ENCODE measurements around the gene CLEC18A. TPM values are rescaled to one million over a fixed set of nuclear protein-coding genes. Genes with fewer than 3 reads are reported as not detected.

The CLEC18A gene
- total RNA-seq, 1 experiment from 2014 or later = 3.6 TPM

DNA sequence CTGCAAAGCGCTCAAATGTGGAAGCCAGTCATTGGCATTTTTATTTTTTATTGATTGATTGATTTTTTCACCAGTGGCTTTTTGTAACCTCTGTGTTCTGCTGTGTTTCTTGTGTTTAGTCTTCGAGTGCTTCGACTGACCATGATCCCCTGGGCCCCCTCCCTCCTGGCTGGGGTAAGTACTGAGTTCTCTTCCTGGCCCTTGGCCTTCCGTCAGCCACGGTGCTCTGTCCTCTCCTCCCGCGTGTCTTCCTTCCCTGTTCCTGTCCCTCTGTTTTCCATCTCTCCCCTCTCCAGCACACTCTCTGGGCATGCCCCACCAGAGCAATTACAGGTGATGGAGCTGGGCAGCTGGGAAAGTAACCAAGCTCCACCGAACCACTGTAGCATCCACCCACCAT, 25.8 kb upstream of the CLEC18A start:
- Mint-ChIP-seq H3K36me3 (ENCODE audit: insufficient read depth, unreplicated experiment) (peaks cover 10% of the 10 kb centered on the region), H3K27ac (ENCODE audit: unreplicated experiment) (no peak overlapping the region), H3K4me1 (ENCODE audit: low read depth, unreplicated experiment) (no peaks in the 10 kb centered on the region), H3K27me3 (ENCODE audit: unreplicated experiment) (no peaks in the 10 kb centered on the region), H3K9me3 (ENCODE audit: low read depth, unreplicated experiment) (no peaks in the 10 kb centered on the region), H3K4me3 (ENCODE audit: low read depth, unreplicated experiment) (no peak overlapping the region)
- no TSS peak for BruUV-seq (replicated peaks)
- TF ChIP-seq, protein P1, sequence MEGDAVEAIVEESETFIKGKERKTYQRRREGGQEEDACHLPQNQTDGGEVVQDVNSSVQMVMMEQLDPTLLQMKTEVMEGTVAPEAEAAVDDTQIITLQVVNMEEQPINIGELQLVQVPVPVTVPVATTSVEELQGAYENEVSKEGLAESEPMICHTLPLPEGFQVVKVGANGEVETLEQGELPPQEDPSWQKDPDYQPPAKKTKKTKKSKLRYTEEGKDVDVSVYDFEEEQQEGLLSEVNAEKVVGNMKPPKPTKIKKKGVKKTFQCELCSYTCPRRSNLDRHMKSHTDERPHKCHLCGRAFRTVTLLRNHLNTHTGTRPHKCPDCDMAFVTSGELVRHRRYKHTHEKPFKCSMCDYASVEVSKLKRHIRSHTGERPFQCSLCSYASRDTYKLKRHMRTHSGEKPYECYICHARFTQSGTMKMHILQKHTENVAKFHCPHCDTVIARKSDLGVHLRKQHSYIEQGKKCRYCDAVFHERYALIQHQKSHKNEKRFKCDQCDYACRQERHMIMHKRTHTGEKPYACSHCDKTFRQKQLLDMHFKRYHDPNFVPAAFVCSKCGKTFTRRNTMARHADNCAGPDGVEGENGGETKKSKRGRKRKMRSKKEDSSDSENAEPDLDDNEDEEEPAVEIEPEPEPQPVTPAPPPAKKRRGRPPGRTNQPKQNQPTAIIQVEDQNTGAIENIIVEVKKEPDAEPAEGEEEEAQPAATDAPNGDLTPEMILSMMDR (IDR thresholded peaks at IDR 0.05; ENCODE audit: unreplicated experiment) = no peak
- no peak for DNase-seq
- intact Hi-C loops (cut with micrococcal nuclease; ENCODE audit: unreplicated experiment) = no loop called here
- CTCF ChIA-PET = no interaction called here

DNA sequence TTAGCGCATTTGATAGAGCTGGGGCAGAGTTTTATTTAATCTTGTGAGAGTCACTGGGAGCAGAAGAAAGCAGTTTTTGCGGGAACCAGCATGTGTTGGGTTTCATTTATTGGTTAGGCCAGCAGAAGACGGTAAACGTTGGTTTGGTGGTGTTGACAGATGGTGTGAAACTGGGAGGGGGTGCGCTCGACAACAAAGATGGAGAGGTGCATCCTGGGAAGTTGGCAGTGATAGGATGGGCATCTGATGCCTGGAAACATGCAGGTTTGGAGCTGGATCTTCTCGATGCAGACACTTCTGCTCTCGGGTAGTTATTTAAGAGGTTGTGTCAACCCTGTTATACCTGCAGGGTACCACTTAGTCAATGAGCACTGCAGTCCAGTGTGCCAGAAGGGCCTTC, 24.9 kb upstream of the CLEC18A start:
- H3K27ac Mint-ChIP-seq (ENCODE audit: unreplicated experiment) = no peak overlapping the region
- TF ChIP-seq, protein P1 (IDR thresholded peaks at IDR 0.05; ENCODE audit: unreplicated experiment) = no peak
- intact Hi-C loops (cut with micrococcal nuclease; ENCODE audit: unreplicated experiment) = no loop called here
- H3K36me3 Mint-ChIP-seq (ENCODE audit: insufficient read depth, unreplicated experiment) = peaks cover 12% of the 10 kb centered on the region
- no peaks in the 10 kb centered on the region for H3K4me1 Mint-ChIP-seq (ENCODE audit: low read depth, unreplicated experiment)
- BruUV-seq (replicated peaks) = no TSS peak
- H3K9me3 Mint-ChIP-seq (ENCODE audit: low read depth, unreplicated experiment) = no peaks in the 10 kb centered on the region
- no peak for DNase-seq
- no peak overlapping the region for H3K4me3 Mint-ChIP-seq (ENCODE audit: low read depth, unreplicated experiment)
- H3K27me3 Mint-ChIP-seq (ENCODE audit: unreplicated experiment) = no peaks in the 10 kb centered on the region
- CTCF ChIA-PET = no interaction called here

DNA sequence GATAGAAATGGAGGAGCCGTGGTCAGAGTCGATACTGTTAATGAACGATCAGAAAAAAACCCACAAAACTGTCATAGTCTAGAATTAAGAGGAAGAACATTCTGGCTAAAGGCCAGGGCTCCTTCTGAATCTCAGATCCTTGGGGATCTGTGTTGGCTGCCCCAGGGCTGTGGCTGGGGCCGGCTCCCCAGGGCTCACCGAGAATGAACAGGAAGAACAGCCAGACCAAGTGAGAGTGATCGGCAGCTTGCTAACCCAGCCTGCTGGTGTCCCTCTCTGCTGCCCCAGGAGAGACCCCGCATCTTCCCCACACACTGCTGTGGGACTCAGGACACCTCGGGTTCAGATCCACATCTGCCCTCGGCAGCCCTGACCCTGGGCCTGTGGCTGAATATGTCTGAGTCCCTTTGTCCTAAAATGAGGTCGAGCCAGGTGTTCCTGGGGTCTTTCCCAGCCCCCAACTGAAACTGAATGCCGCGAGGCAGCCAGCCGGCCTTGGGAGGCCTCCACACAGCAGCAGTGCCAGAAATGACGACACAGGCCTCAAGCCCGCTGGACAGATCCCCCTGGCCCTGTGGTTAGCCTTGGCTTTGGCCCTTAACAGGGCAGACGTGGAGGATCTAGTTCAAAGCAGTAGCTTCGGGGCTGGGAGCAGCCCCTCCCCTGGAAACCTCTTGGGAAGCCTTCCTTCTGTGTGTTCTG, 23.9 kb upstream of the CLEC18A start:
- intact Hi-C loops (cut with micrococcal nuclease; ENCODE audit: unreplicated experiment) = no loop called here
- Mint-ChIP-seq H3K4me1 (ENCODE audit: low read depth, unreplicated experiment) (no peaks in the 10 kb centered on the region), H3K27ac (ENCODE audit: unreplicated experiment) (no peak overlapping the region), H3K36me3 (ENCODE audit: insufficient read depth, unreplicated experiment) (peaks cover 11% of the 10 kb centered on the region), H3K4me3 (ENCODE audit: low read depth, unreplicated experiment) (no peak overlapping the region), H3K27me3 (ENCODE audit: unreplicated experiment) (no peaks in the 10 kb centered on the region), H3K9me3 (ENCODE audit: low read depth, unreplicated experiment) (no peaks in the 10 kb centered on the region)
- DNase-seq = no peak
- no TSS peak for BruUV-seq (replicated peaks)
- TF ChIP-seq, protein P1 (IDR thresholded peaks at IDR 0.05; ENCODE audit: unreplicated experiment) = no peak
- CTCF ChIA-PET = no interaction called here

DNA sequence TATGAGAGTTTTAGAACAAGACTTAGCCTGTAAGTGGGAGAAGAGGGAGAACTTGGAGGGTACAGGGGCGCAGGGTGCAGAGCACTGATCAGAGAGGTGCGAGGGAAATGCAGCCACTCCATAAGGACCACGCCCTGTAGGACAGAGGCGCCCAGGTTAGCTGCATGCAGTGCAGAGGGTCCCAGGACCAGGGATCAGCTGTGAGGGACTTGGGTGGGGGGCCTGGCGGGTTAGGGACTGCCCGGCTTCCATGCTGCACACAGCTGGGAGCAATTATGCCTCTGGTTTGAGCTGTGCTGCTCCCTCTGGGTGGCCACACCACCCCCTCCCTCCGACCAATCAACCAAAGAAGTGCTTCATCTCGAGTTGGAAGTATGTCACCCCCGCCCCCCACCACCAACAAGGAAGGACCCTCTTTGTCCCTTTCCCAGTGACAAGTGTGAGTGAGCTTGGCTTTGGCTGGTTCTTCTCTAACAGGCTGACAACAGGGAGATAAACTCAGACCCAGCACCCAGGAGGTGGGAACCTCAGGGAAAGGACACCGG, 22.2 kb upstream of the CLEC18A start:
- H3K4me3 Mint-ChIP-seq (ENCODE audit: low read depth, unreplicated experiment) = no peak overlapping the region
- no peak overlapping the region for H3K27ac Mint-ChIP-seq (ENCODE audit: unreplicated experiment)
- intact Hi-C loops (cut with micrococcal nuclease; ENCODE audit: unreplicated experiment) = no loop called here
- H3K36me3 Mint-ChIP-seq (ENCODE audit: insufficient read depth, unreplicated experiment) = peaks cover 9% of the 10 kb centered on the region
- H3K4me1 Mint-ChIP-seq (ENCODE audit: low read depth, unreplicated experiment) = no peaks in the 10 kb centered on the region
- no TSS peak for BruUV-seq (replicated peaks)
- TF ChIP-seq, protein P1 (IDR thresholded peaks at IDR 0.05; ENCODE audit: unreplicated experiment) = no peak
- CTCF ChIA-PET = no interaction called here
- no peaks in the 10 kb centered on the region for H3K9me3 Mint-ChIP-seq (ENCODE audit: low read depth, unreplicated experiment)
- DNase-seq = no peak
- H3K27me3 Mint-ChIP-seq (ENCODE audit: unreplicated experiment) = no peaks in the 10 kb centered on the region

All from Calu3 (cell line).